Liver (tissue), 3 donors: ENCODE data around the gene SMIM13.

Source experiments
- EGR1 ChIP-seq, 2 donors: IDR thresholded peaks; 2 replicates each; pipeline ENCODE4 v1.6.1; 2016 to 2018; ENCODE audit warnings: antibody characterized with exemption in 2 of 2, low read depth in 2 of 2
- GABPA ChIP-seq, 2 donors: IDR thresholded peaks in 1 of 2; conservative IDR thresholded peaks in 1 of 2; 2 replicates each; pipeline ENCODE4 v1.6.1; 2016; ENCODE audit warnings: antibody characterized with exemption in 2 of 2, mild to moderate bottlenecking in 1 of 2, moderate library complexity in 1 of 2
- HNF4A ChIP-seq, 2 donors: conservative IDR thresholded peaks; 2 replicates each; pipeline ENCODE4 v1.6.1; 2016; ENCODE audit warnings: antibody characterized with exemption in 2 of 2, mild to moderate bottlenecking in 2 of 2
- NR2F2 ChIP-seq: IDR thresholded peaks from 2 replicates; pipeline ENCODE4 v1.6.1; 2016; ENCODE audit warnings: antibody characterized with exemption
- RAD21 ChIP-seq, 2 donors: IDR thresholded peaks; 2 replicates each; pipeline ENCODE4 v1.6.1; 2016; ENCODE audit warnings: antibody characterized with exemption in 2 of 2, mild to moderate bottlenecking in 2 of 2
- SP1 ChIP-seq: IDR thresholded peaks from 2 replicates; pipeline ENCODE4 v1.6.1; 2018; ENCODE audit warnings: antibody characterized with exemption, mild to moderate bottlenecking
- TAF1 ChIP-seq: conservative IDR thresholded peaks from 2 replicates; pipeline ENCODE4 v1.6.1; 2016; ENCODE audit warnings: antibody characterized with exemption, mild to moderate bottlenecking
- YY1 ChIP-seq: IDR thresholded peaks from 2 replicates; pipeline ENCODE4 v1.6.1; 2016; ENCODE audit warnings: antibody characterized with exemption, mild to moderate bottlenecking
- TF ChIP-seq, protein P1 (sequence below): fragments of 150-350 bp; IDR thresholded peaks from 2 replicates; pipeline ENCODE4 v1.5.1; 2017; ENCODE audit warnings: improper control_type of control experiment, low read depth, low read length; ENCODE audit not compliant: missing input control
- TF ChIP-seq, protein P2 (sequence below): IDR thresholded peaks from 2 replicates; pipeline ENCODE4 v1.6.1; 2016; ENCODE audit warnings: antibody characterized with exemption
- TF ChIP-seq, protein P3 (sequence below): IDR thresholded peaks from 2 replicates; pipeline ENCODE4 v1.6.1; 2016; ENCODE audit warnings: antibody characterized with exemption
- TF ChIP-seq, protein P4 (sequence below): IDR thresholded peaks from 2 replicates; pipeline ENCODE4 v1.6.1; 2016; ENCODE audit warnings: antibody characterized with exemption
- TF ChIP-seq, protein P5 (sequence below): IDR thresholded peaks from 2 replicates; pipeline ENCODE4 v1.6.1; 2016; ENCODE audit warnings: antibody characterized with exemption, mild to moderate bottlenecking
- donor health status: healthy.
- donor health status: healthy.

DNA sequence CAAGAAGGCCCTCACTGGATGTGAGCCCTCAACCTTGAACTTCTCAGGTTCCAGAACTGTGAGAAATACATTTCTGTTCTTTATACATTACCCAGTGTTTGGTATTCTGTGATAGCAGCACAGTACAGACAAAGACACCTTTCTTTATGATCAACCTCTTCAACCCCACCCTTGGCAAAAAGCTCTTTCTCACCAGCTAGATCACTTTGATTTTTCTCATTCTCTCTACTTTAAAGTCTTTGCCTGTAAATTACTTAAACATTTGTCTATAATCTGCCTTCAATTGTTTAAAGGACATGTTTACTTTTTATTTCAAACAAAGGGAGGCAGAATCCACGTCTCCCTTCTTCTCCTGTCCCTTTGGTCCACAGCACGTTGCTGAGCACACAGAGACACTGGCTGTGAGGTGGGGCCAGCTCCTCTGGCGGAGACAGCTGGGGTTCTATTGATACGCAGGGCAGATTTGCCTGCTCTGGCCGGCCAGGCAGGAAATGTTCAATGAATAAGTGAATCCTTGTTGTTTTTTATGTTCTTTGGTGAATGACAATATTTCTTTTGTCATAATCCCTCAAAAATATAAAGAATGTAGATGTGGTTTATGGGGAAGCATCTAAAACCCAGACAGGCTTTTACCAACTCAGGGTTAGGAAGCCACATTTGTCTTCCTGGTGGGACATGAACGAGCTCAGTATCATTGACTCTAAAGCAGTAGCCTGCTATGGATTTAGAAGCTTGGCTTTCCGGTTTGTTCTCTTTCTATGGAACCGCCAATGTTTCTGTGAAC is 86.0 kb downstream of the SMIM13 start:
- TF ChIP-seq, protein P1, sequence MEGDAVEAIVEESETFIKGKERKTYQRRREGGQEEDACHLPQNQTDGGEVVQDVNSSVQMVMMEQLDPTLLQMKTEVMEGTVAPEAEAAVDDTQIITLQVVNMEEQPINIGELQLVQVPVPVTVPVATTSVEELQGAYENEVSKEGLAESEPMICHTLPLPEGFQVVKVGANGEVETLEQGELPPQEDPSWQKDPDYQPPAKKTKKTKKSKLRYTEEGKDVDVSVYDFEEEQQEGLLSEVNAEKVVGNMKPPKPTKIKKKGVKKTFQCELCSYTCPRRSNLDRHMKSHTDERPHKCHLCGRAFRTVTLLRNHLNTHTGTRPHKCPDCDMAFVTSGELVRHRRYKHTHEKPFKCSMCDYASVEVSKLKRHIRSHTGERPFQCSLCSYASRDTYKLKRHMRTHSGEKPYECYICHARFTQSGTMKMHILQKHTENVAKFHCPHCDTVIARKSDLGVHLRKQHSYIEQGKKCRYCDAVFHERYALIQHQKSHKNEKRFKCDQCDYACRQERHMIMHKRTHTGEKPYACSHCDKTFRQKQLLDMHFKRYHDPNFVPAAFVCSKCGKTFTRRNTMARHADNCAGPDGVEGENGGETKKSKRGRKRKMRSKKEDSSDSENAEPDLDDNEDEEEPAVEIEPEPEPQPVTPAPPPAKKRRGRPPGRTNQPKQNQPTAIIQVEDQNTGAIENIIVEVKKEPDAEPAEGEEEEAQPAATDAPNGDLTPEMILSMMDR = no peak
- TF ChIP-seq HNF4A (conservative IDR thresholded peaks at IDR 0.05) (no peak), GABPA (IDR thresholded peaks at IDR 0.05 in 1 of 2, conservative IDR thresholded peaks at IDR 0.05 in 1 of 2) (no peak), TAF1 (no peak), YY1 (no peak), SP1 (no peak), RAD21 (IDR thresholded peaks at IDR 0.05) (no peak), EGR1 (IDR thresholded peaks at IDR 0.05; ENCODE audit: low read depth in 2 of 2) (no peak), NR2F2 (no peak)
- TF ChIP-seq, protein P2, sequence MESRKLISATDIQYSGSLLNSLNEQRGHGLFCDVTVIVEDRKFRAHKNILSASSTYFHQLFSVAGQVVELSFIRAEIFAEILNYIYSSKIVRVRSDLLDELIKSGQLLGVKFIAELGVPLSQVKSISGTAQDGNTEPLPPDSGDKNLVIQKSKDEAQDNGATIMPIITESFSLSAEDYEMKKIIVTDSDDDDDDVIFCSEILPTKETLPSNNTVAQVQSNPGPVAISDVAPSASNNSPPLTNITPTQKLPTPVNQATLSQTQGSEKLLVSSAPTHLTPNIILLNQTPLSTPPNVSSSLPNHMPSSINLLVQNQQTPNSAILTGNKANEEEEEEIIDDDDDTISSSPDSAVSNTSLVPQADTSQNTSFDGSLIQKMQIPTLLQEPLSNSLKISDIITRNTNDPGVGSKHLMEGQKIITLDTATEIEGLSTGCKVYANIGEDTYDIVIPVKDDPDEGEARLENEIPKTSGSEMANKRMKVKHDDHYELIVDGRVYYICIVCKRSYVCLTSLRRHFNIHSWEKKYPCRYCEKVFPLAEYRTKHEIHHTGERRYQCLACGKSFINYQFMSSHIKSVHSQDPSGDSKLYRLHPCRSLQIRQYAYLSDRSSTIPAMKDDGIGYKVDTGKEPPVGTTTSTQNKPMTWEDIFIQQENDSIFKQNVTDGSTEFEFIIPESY = no peak
- TF ChIP-seq, protein P3, sequence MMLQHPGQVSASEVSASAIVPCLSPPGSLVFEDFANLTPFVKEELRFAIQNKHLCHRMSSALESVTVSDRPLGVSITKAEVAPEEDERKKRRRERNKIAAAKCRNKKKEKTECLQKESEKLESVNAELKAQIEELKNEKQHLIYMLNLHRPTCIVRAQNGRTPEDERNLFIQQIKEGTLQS = no peak
- TF ChIP-seq, protein P4, sequence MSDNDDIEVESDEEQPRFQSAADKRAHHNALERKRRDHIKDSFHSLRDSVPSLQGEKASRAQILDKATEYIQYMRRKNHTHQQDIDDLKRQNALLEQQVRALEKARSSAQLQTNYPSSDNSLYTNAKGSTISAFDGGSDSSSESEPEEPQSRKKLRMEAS = no peak
- TF ChIP-seq, protein P5, sequence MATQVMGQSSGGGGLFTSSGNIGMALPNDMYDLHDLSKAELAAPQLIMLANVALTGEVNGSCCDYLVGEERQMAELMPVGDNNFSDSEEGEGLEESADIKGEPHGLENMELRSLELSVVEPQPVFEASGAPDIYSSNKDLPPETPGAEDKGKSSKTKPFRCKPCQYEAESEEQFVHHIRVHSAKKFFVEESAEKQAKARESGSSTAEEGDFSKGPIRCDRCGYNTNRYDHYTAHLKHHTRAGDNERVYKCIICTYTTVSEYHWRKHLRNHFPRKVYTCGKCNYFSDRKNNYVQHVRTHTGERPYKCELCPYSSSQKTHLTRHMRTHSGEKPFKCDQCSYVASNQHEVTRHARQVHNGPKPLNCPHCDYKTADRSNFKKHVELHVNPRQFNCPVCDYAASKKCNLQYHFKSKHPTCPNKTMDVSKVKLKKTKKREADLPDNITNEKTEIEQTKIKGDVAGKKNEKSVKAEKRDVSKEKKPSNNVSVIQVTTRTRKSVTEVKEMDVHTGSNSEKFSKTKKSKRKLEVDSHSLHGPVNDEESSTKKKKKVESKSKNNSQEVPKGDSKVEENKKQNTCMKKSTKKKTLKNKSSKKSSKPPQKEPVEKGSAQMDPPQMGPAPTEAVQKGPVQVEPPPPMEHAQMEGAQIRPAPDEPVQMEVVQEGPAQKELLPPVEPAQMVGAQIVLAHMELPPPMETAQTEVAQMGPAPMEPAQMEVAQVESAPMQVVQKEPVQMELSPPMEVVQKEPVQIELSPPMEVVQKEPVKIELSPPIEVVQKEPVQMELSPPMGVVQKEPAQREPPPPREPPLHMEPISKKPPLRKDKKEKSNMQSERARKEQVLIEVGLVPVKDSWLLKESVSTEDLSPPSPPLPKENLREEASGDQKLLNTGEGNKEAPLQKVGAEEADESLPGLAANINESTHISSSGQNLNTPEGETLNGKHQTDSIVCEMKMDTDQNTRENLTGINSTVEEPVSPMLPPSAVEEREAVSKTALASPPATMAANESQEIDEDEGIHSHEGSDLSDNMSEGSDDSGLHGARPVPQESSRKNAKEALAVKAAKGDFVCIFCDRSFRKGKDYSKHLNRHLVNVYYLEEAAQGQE = no peak
